ENCODE data around the gene GCM1. TPM values are rescaled to one million over a fixed set of nuclear protein-coding genes. Genes with fewer than 3 reads are reported as not detected.

Gene GCM1
- total RNA-seq, 1 experiment from 2014 or later, result 0.07 TPM

DNA sequence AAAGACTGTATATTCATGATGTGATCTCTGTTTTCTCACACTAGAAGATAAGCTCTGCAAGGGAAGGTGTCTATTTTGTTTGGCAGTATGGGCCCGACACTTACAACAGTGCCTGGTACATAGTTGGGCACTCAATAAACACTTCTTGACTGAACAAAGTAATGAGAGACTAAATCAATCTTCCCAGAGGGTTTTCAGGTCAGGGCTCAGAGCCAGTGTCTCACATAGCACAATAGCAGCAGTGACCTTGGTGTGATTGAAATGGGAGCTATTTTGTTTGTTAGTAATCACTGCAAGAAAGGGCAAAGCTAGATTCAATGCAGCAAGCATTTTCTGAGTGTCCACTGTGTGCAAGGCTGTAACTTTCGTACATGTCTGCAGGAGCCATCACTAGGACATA lies 26.4 kb upstream of the GCM1 start (continued):
- TF ChIP-seq SRF (IDR thresholded peaks at IDR 0.05; ENCODE audit: low read depth) (no peak), ELF1 (IDR thresholded peaks at IDR 0.05; ENCODE audit: borderline replicate concordance, low read depth) (no peak), YY1 (IDR thresholded peaks at IDR 0.05; ENCODE audit: extremely low read depth, insufficient replicate concordance, low read depth, low read length) (no peak), FOSL1 (IDR thresholded peaks at IDR 0.05; ENCODE audit: low read depth) (no peak), JUND (IDR thresholded peaks at IDR 0.05) (no peak), CBX3 (IDR thresholded peaks at IDR 0.05; ENCODE audit: low read depth) (no peak), CEBPB (IDR thresholded peaks at IDR 0.05; ENCODE audit: low read depth) (no peak), ZFX (IDR thresholded peaks at IDR 0.05) (no peak), SP1 (IDR thresholded peaks at IDR 0.05; ENCODE audit: low read depth) (no peak), TCF7L2 (IDR thresholded peaks at IDR 0.05; ENCODE audit: borderline replicate concordance, extremely low read depth, insufficient read depth, insufficient read length) (no peak), POLR2AphosphoS5 (IDR thresholded peaks at IDR 0.05; ENCODE audit: low read depth, low read length) (no peak), EZH2 (IDR thresholded peaks at IDR 0.05) (no peak)

DNA sequence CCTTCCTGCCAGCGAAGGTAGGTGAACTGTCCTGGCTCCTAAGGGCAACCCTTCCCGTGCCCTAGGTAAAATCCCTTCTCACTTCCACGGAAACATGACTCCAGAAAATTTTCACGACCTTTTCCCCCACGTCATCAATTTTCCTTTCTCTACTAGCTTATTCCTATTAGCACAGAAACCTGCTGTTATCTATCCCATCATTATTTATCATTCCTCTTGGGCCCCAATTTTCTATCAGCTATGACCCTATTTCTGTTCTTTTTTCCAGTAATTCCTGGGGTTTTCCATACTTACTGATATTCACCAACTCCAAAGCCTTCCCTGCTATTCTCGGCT lies 23.8 kb upstream of the GCM1 start:
- CTCF ChIA-PET, result interaction anchor here (0.7 to 3.7 kb wide), 6 partner anchors 10 to 556 kb away, joined by 3 to 55 read pairs (median 4); no protein-coding TSS in a partner anchor
- no peaks in the 10 kb centered on the region for H3K9me3 ChIP-seq (ENCODE audit: control insufficient read depth in 1 of 2, insufficient read depth in 1 of 2, low read depth in 1 of 2, low read length in 2 of 2)
- H4K20me1 ChIP-seq (ENCODE audit: insufficient read depth), result no peaks in the 10 kb centered on the region
- no peaks in the 10 kb centered on the region for H3K79me2 ChIP-seq (ENCODE audit: insufficient read depth, low read length)
- no peak overlapping the region for H2AFZ ChIP-seq (ENCODE audit: low read depth, low read length, poor library complexity, severe bottlenecking)
- RAD21 ChIA-PET (ENCODE audit: low non-redundant PET in 1 of 2, low total read pairs in 2 of 2, uncharacterized antibody in 2 of 2, unreplicated experiment in 2 of 2), result interaction anchor here in 1 of 2 experiments (2.3 kb wide), 1 partner anchor 312 kb away, joined by 13 read pairs; no protein-coding TSS in a partner anchor
- POLR2A ChIA-PET, result no interaction called here
- intact Hi-C loops (cut with micrococcal nuclease), result loop anchor here (1.0 to 5.0 kb wide), 3 partner anchors 238 to 555 kb away; no protein-coding TSS in a partner anchor
- peaks cover 0 to 10% of the 10 kb centered on the region in 2 experiments; a peak in 1 of 4 replicates for H3K4me1 ChIP-seq (ENCODE audit: control insufficient read depth in 1 of 2, insufficient read depth in 2 of 2, low read length in 2 of 2)
- no peaks in the 10 kb centered on the region for H3K36me3 ChIP-seq (ENCODE audit: control insufficient read depth in 1 of 2, insufficient read depth in 2 of 2, low read length in 2 of 2)
- DNase-seq (ENCODE audit: low read depth, low spot score), result no peak
- H3K9me2 ChIP-seq (ENCODE audit: insufficient read depth), result no peaks in the 10 kb centered on the region
- H3K27ac ChIP-seq (ENCODE audit: low read depth, low read length), result no peak overlapping the region
- no peak overlapping the region for H3K9ac ChIP-seq (ENCODE audit: low read length)
- BruUV-seq (replicated peaks), result no TSS peak
- H3K4me2 ChIP-seq (ENCODE audit: low read length), result no peak overlapping the region
- H3K4me3 ChIP-seq (replicated peaks in 1 of 2; ENCODE audit: low read depth in 1 of 2, low read length in 2 of 2), result no peak overlapping the region
- 0 out of 2 replicates have a peak, but pooled peaks have one; percentile 8 for ATAC-seq
- H3K27me3 ChIP-seq (ENCODE audit: insufficient read depth, low read length), result no peaks in the 10 kb centered on the region
- TF ChIP-seq ELF1 (IDR thresholded peaks at IDR 0.05; ENCODE audit: borderline replicate concordance, low read depth), result no peak
- no peak for TF ChIP-seq YY1 (IDR thresholded peaks at IDR 0.05; ENCODE audit: extremely low read depth, insufficient replicate concordance, low read depth, low read length)
- TF ChIP-seq JUND (IDR thresholded peaks at IDR 0.05), result no peak
- TF ChIP-seq CBX3 (IDR thresholded peaks at IDR 0.05; ENCODE audit: low read depth), result no peak
- no peak for TF ChIP-seq CEBPB (IDR thresholded peaks at IDR 0.05; ENCODE audit: low read depth)
- no peak for TF ChIP-seq ZFX (IDR thresholded peaks at IDR 0.05)
- TF ChIP-seq REST (IDR thresholded peaks at IDR 0.05; ENCODE audit: low read depth), result no peak
- no peak for TF ChIP-seq MAX (IDR thresholded peaks at IDR 0.05)
- no peak for TF ChIP-seq SIN3A (IDR thresholded peaks at IDR 0.05; ENCODE audit: low read depth)
- TF ChIP-seq, protein P1, sequence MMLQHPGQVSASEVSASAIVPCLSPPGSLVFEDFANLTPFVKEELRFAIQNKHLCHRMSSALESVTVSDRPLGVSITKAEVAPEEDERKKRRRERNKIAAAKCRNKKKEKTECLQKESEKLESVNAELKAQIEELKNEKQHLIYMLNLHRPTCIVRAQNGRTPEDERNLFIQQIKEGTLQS (IDR thresholded peaks at IDR 0.05), result no peak
- TF ChIP-seq, protein P2, sequence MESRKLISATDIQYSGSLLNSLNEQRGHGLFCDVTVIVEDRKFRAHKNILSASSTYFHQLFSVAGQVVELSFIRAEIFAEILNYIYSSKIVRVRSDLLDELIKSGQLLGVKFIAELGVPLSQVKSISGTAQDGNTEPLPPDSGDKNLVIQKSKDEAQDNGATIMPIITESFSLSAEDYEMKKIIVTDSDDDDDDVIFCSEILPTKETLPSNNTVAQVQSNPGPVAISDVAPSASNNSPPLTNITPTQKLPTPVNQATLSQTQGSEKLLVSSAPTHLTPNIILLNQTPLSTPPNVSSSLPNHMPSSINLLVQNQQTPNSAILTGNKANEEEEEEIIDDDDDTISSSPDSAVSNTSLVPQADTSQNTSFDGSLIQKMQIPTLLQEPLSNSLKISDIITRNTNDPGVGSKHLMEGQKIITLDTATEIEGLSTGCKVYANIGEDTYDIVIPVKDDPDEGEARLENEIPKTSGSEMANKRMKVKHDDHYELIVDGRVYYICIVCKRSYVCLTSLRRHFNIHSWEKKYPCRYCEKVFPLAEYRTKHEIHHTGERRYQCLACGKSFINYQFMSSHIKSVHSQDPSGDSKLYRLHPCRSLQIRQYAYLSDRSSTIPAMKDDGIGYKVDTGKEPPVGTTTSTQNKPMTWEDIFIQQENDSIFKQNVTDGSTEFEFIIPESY (IDR thresholded peaks at IDR 0.05; ENCODE audit: extremely low read depth, insufficient replicate concordance, low read length), result no peak
- TF ChIP-seq ZNF274 (IDR thresholded peaks at IDR 0.05; ENCODE audit: low read depth, low read length), result no peak
- no peak for TF ChIP-seq FOSL1 (IDR thresholded peaks at IDR 0.05; ENCODE audit: low read depth)

All from HCT116 (cell line).